ENCODE data around the gene FOXP1.
"Not testable (repeated sequence)": the region's sequence is repeated elsewhere in the genome, so short reads cannot be mapped to it uniquely, and the experiment has no call there.

Gene FOXP1

DNA sequence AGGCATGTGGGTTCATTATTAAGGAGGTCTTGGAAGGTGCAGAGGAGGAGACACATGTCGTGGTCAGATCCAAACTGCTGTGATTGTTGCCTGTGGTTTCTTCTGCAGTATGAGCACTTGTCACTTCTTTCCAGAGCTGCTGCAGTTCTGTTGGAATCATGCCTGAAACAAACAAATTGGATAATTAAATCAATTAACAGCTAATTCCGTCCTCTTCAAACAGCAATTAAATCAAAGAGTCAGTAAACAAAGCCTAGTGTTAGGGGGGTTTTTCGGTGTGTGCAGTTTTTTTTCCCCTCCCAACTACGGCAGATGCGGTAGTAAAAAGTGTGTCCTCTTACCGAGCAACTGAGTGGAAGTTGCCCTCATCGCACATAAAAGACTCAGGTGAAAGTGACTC lies 542.2 kb downstream of the FOXP1 start:
- no peak for DNase-seq

DNA sequence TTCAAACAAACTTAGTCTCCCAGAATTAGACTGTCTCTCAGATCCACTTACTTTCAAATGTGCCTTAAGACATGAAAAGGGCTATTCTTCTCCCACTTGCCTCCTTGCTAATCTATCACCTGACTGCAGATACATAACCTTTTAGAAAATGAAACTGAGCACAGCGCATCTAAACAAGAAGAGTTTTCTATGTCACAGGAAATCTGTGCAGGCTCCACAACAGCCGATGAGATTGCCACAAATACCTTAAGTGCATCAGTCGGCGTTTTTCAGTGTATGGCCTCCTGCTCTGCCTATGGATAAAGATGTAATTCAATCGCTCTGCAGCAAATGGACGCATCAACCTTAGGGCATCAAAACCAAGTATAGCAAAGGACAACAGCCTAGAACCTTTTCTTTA lies 544.2 kb downstream of the FOXP1 start:
- DNase-seq: no peak

GRCh38 chr3:71037775-71038174 lies 545.8 kb downstream of the FOXP1 start:
- DNase-seq: no peak

DNA sequence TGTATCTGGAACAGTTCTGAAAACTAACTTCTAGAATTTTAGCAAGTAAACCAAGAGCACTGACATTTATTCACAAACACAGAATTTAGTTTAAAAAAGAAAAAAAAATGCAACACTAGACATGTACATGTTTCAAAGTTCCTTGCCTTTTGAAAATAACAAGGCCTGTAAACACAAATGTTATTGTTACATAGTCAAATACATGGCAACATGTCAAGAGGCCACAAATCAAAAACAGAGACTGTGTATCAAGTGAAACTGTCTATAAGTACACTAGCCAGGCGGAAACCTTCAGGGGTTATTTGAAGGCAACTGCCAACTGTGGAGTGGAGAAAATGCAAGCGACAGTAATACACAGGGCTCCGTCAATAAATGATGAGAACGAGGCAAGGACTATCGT lies 547.6 kb downstream of the FOXP1 start:
- DNase-seq: no peak

- DNase-seq: no peak
Observed at GRCh38 chr3:71035314-71035713, 548.2 kb downstream of the FOXP1 start.

GRCh38 chr3:71033681-71034220 lies 549.8 kb downstream of the FOXP1 start:
- DNase-seq: no peak

- no peak for DNase-seq
Observed at GRCh38 chr3:71031914-71032521, 551.5 kb downstream of the FOXP1 start.

GRCh38 chr3:71031181-71031580 lies 552.3 kb downstream of the FOXP1 start:
- no peak for DNase-seq

- no peak for DNase-seq
Observed at GRCh38 chr3:71030748-71031147, 552.8 kb downstream of the FOXP1 start.

DNA sequence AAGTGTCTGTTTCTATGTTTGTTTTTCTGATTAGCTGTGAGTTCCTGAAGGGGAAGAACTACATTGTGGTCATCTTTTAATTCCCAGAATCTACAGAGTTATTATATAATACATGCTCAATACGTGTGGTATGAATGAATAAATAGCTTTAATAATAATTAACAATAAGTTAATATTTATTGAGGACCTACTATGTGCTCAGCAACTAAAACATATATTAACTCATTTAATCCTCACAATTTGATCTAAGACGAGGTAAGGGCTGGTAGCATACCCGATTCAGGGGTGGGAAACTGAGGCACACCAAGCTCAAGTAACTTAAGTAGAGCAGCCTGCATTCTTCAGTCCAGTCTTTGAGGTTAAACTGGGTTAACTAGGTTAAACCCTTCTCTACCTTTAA lies 553.8 kb downstream of the FOXP1 start:
- DNase-seq: no peak

DNA sequence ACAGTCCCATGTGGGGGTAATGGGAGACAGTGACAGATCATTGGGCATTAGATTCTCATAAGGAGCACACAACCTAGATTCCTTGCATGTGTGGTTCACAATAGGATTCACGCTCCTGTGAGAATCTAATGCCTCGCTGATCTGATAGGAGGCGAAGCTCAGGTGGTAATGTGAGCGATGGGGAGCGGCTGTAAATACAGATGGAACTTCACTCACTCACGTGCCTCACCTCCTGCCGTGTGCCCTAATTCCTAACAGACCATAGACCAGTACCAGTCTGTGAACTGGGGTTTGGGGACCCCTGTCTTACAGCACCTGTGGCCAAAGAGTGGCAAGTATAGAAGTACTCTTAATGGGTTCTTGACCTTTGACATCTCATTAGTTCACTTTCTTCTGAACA lies 554.7 kb downstream of the FOXP1 start:
- DNase-seq: no peak

GRCh38 chr3:71028184-71028583 lies 555.3 kb downstream of the FOXP1 start:
- DNase-seq: no peak

DNA sequence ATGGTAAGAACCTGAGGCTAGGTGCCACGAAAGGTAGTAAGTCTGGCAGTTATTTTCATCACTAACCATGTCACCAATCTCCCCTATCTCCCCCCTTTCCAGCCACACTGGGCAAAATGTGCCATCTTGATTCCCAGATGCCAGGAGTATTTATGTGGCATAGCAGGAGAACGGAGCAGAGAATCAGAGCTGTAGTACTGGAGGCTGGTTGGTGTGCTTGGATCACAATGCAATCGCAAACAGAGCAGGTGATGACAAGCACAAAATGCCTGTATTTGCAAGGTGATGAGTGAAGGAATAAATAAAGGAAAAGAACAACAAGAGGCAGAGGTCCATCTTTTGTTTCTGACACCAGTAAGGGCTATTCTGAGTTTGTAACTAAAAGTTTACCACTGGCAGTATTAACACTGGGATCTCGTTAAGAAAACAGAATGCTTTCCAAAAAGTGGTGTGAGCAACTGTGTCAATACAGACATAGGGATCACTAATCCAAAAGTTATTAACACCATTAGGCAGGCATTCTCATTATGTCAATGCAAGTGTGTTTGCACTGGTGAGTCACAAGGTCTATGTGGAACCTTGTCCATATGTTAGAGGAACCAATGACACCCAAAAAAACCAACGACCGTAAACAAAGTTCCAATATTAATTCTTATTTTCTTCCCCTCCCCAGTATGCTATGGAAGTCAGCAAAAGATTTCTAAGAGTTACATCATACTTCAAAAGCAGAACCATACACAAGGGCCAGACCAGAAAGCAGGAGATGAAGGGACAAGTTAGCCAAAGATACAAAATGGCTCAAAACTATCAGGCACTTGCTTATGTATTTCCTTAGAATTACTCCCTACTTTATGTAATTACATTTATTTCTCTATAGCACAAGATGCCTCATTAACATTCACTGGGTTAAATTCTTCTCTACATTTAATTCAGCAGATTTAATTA lies 556.6 kb downstream of the FOXP1 start:
- DNase-seq: no peak

DNA sequence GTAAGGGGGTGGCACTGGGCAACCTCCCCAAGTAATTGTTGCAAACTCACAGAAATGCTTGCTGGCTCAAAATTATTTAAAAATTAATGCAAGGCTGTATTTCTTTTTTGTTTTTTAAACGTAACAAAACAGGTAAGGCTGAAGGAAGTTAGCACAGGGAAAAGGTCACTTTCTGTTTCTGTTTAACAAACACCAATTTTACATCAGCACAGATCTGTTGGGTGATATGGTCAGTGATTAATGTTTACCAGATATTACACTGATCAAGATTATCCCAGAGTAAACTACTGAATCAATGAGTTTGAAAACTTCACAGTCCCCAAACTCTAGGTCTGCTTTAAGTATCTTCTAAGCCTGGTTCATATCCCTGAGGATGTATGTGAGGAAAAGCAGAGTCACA lies 558.0 kb downstream of the FOXP1 start:
- no peak for DNase-seq

DNA sequence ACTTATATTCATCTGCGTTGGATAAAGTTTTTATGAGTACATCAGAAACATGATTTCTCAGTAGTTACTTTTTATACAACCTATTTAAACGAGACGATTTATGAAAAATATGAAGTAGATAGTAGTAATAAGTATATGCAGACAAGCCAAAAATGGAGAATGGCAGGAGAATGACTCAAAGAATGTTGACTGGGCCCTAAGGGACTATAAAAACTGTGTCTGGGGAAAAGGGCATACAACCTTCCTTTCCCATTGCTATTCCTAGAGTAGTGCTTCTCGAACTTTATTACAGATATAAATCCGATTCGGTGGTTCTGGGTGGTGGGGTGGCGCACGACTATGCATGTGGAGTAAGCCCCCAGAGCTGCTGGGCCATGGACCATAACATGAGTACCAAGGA lies 558.5 kb downstream of the FOXP1 start:
- no peak for DNase-seq

- DNase-seq: no peak
Observed at GRCh38 chr3:71022551-71023335, 560.8 kb downstream of the FOXP1 start.

- no peak for DNase-seq
Observed at GRCh38 chr3:71018799-71019198, 564.7 kb downstream of the FOXP1 start.

GRCh38 chr3:71016178-71016845 lies 567.2 kb downstream of the FOXP1 start:
- no peak for DNase-seq

GRCh38 chr3:71014616-71015015 lies 568.9 kb downstream of the FOXP1 start:
- not testable (repeated sequence) for DNase-seq

DNA sequence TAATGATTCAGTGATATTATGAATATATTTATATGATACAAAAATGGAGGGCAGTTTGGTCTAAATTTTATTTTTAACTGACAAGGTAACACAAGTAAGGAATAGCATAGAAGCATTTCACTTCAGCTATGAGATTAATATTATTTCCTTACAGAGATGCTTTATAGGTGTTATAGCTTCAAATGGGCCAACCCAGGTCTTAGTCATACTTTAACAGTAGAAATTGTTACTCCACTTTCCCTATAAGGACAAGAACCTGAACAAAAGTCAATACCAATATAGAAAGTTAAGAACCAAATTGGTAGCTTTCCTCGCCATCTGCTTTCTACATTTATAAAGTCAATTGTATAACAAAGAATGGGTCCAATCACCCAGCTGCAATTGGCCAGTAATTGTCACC lies 570.6 kb downstream of the FOXP1 start:
- no peak for DNase-seq

- no peak for DNase-seq
Observed at GRCh38 chr3:71011565-71012287, 571.8 kb downstream of the FOXP1 start.

Data from stimulated activated CD8-positive, alpha-beta memory T cell treated with anti-CD3 and anti-CD28 coated beads, Interleukin-4, amount 100 ng/mL, for 48 hours (primary cell).